Vagina (tissue), 2 donors: ENCODE data around the gene ADGRD2.

Experiments
- POLR2A ChIP-seq, 2 donors: fragments of 450-650 bp; IDR thresholded peaks; one replicate each; pipeline ENCODE4 v1.6.1; 2017; ENCODE audit warnings: antibody characterized with exemption in 2 of 2, mild to moderate bottlenecking in 2 of 2, moderate library complexity in 2 of 2
- TF ChIP-seq, protein P1 (sequence below), 3 experiments: fragments of 450-650 bp in 2 of 3; fragments of 200-600 bp in 1 of 3; sonication (generic) in 1 of 3; IDR thresholded peaks; one replicate each; pipeline ENCODE4 v1.5.1; 2017 to 2019; ENCODE audit warnings: antibody characterized with exemption in 3 of 3, mild to moderate bottlenecking in 2 of 3, moderate library complexity in 2 of 3

DNA sequence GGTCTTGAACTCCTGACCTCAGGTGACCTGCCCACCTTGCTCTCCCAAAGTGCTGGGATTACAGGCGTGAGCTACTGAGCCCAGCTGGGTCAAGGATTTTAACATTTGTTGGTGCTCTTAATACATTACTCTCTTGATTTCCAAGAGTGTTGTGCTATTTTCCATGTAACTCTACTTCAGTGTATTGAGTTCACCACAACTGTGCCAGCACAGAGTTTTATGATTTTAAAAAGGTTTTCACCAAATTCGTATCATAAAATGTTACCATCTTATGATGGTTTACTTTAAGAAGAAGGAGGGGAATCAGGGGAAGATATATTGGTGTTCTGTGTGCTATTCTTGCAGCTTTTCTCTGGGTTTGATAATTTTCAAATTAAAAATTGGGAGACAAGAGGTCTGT is 6.6 kb upstream of the ADGRD2 start:
- TF ChIP-seq, protein P1, sequence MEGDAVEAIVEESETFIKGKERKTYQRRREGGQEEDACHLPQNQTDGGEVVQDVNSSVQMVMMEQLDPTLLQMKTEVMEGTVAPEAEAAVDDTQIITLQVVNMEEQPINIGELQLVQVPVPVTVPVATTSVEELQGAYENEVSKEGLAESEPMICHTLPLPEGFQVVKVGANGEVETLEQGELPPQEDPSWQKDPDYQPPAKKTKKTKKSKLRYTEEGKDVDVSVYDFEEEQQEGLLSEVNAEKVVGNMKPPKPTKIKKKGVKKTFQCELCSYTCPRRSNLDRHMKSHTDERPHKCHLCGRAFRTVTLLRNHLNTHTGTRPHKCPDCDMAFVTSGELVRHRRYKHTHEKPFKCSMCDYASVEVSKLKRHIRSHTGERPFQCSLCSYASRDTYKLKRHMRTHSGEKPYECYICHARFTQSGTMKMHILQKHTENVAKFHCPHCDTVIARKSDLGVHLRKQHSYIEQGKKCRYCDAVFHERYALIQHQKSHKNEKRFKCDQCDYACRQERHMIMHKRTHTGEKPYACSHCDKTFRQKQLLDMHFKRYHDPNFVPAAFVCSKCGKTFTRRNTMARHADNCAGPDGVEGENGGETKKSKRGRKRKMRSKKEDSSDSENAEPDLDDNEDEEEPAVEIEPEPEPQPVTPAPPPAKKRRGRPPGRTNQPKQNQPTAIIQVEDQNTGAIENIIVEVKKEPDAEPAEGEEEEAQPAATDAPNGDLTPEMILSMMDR (IDR thresholded peaks at IDR 0.05): no peak
- TF ChIP-seq POLR2A (IDR thresholded peaks at IDR 0.05): no peak
